KOPT-K1 (cell line): Measurements from ENCODE around the gene C1QTNF3.
"Not testable (repeated sequence)": the region's sequence is repeated elsewhere in the genome, so short reads cannot be mapped to it uniquely, and the experiment has no call there.

Source experiments
- H3K27ac ChIP-seq: fragments of 200-600 bp; sonication (generic); 2 replicates; pipeline ENCODE4 v1.5.1; 2016; ENCODE audit warnings: antibody characterized with exemption, mild to moderate bottlenecking, low read depth, low read length; ENCODE audit not compliant: poor library complexity, severe bottlenecking
- H3K36me3 ChIP-seq: fragments of 200-600 bp; sonication (generic); 2 replicates; pipeline ENCODE4 v1.5.1; 2017; ENCODE audit warnings: antibody characterized with exemption, mild to moderate bottlenecking, low read length, moderate library complexity; ENCODE audit not compliant: insufficient read depth
- H3K9me3 ChIP-seq: fragments of 200-600 bp; sonication (generic); 2 replicates; pipeline ENCODE4 v1.5.1; 2017; ENCODE audit warnings: antibody characterized with exemption, low read length, mild to moderate bottlenecking; ENCODE audit not compliant: insufficient read depth, poor library complexity, severe bottlenecking

The C1QTNF3 gene

DNA sequence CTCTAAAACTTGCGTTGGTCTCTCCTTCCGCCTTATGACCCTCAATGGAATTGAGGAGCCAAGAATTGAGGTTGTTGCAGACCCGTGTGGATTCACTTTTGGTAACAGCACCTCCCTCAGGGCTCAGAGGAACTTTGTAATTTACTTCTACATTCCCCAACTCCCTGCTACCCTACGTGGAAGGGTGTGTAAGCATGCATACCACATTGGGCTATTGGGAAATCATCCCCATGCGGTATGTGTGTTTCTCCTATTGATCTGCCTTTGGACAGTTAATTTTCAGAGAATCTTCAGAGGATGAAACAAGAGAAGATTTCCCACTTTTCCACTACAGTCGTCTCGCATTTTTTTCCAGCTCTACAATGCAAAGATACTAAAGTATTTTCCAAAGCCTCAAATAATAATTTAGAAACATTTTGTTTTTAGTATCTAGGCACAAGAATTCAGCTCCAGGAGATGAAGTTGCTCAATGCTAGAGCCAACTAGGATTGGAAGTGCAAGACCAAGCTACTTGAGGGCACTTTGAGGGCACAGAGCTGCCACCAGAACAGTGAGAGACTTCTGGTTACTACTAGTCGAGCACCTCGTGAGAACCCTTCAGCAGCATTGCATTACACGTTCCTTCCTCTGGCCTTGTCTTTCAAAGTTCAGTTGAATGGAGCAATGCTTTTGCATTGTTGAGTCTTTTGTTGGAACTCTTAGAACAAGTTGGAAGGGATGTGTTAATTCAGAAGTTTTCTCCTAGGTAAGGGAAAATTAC lies 3.4 kb downstream of the C1QTNF3 start:
- H3K9me3 ChIP-seq, result no peaks in the 10 kb centered on the region
- no peak overlapping the region for H3K27ac ChIP-seq
- peaks cover 14% of the 10 kb centered on the region for H3K36me3 ChIP-seq

DNA sequence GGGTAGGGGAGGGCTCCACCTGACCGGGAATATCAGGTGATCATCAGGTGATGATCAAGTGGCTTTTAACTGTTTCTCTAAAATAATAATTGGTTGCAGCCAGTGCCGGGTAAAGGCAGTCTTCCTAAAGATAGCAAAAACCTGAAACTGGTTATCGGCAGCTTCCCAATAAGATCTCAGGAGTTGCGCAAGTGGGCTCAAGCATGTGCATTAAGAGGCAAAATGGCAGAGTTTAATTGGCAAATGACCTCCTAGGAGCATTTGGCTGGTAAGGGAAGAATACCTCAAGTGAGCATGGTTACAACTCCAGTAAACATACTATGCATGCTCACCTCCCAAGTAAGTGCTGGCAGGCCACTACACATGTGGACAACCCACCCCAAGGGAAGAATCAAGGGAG lies 4.2 kb downstream of the C1QTNF3 start:
- Histone ChIP-seq H3K27ac (no peak overlapping the region), H3K9me3 (no peaks in the 10 kb centered on the region), H3K36me3 (peaks cover 21% of the 10 kb centered on the region)

DNA sequence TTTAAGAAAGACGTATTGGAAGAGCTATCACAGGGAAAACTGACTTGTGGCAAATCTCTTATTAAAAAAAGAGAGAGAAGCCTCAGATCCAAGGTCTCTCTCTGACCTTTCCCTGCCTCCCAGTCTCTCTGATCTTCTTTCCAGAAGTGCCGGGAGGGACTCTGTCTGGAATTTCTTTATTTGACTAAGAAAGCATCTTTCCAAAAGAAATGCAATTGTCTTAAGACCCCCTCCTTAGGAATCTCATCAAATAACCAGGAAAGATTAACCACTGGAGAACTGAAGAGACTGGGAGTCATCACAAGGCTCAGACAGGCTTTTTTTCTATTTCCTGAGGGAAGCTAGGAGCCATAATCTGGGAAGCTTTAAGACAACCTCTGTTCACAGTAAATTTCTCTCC lies 4.6 kb downstream of the C1QTNF3 start:
- Histone ChIP-seq H3K36me3 (peaks cover 26% of the 10 kb centered on the region), H3K9me3 (no peaks in the 10 kb centered on the region), H3K27ac (no peak overlapping the region)

DNA sequence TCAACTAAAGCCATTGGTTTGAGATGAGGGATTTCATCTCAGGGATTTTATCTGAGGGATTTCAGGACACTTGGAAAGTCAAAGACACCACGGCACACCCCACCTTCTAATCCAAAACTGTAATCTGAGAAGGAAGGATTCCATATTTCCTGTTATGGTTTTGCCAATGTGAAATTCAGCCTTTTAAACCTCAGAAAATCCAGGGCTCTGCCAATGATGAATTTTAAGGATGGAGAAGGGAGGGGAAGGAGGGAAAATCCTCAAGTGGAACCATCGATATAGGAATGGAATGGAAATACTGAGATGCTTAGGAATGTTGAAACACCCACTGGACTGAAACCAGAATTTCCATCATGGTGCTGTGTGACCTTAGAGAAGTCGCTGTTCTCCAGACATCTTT lies 5.3 kb downstream of the C1QTNF3 start:
- Histone ChIP-seq H3K36me3 (peaks cover 32% of the 10 kb centered on the region), H3K9me3 (no peaks in the 10 kb centered on the region), H3K27ac (no peak overlapping the region)

DNA sequence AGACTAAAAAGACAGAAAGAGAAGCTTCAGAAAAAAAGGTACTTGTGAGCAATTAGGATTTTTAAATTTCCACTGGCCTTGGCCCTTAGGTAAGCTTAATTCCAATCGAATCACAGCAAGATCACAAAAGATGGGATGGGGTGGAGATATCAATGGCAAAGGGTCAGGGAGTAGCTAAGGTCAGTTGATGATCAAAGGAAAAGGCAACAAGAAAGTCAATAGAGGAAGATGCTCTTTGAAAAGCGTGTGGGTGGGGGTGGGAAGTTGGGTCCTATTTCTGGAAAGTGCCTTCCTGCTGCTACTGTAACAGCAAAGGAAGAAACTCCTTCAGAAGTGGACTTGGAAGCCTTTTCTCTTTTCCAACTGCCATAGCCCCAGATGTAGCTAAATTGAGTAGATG lies 7.3 kb downstream of the C1QTNF3 start:
- Histone ChIP-seq H3K36me3 (peaks cover 42% of the 10 kb centered on the region), H3K9me3 (no peaks in the 10 kb centered on the region), H3K27ac (no peak overlapping the region)

DNA sequence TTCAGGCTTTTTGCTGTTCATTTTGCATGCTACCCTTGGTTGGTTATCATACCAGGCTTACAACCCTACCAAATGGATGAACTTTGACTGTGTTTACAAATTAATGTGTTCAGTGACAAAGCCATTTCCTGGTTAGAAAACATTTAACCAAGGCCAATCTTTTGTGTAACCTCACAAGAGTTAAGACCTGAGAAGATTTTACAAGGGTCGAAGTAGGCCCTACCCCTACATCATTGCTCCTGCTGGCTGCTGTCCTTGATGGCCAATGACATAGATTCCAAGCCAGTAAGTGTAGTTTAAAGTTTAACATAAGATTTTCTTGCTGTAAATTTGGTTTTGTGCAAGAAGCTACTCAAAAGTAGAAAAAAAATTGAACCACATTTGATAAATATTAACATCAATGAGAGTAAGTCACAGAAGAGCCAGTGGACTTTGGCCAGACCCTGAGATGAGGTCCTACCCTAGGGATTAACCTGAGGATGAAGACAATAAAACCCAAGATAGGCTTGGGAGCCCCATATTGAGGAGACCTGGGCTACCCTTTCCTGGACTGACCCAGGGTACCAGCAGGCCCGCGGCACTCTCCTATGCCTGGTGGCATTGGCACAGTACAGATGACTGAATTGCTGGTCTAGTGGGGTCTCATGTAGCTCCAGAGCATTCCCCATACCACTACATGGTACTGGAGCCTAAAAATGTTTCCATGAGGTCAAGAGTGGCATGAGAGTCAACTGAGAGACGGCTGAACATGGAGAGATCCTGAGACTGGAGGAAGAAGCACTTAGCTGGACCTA lies 8.3 kb downstream of the C1QTNF3 start:
- H3K27ac ChIP-seq, result no peak overlapping the region
- H3K9me3 ChIP-seq, result no peaks in the 10 kb centered on the region
- peaks cover 42% of the 10 kb centered on the region for H3K36me3 ChIP-seq

DNA sequence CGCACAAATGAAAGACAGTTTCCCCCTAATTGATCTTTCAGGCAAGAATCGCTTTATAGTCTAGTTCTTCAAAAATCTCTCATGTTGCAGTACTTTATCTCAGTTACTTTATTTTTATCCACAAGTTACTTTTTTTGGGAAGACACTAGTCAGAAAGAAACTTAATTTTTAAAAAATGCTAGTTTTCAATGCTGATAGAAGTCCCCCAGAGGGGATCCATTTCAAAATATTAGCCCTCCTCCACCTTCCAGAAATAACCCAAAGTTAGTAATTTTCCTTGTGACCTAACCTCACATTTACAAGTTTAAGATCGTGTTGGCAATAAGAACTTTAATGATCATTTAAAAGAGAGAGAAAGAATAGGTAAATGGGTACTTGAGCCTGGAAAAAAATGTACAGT lies 11.0 kb downstream of the C1QTNF3 start:
- no peaks in the 10 kb centered on the region for H3K9me3 ChIP-seq
- no peak overlapping the region for H3K27ac ChIP-seq
- H3K36me3 ChIP-seq, result peaks cover 59% of the 10 kb centered on the region

DNA sequence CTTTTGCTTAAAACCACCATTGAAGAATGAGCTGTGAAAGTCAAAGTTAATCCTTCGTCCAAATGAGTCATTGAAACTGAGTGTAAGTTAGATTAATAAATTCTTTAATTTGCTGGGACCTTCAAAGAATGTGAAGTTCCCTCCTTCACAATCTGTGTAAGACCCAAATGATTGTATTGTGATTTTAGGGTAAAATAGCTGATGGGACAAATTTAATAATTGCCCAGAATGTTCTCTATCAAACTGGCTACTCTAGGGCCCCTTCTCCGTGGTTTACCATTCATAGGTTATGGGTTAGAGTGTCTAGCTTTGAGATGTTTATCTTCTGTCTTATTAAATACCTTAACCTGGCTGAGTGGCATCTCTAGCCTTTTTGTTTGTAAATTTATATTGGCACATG lies 11.9 kb downstream of the C1QTNF3 start:
- Histone ChIP-seq H3K9me3 (no peaks in the 10 kb centered on the region), H3K27ac (no peak overlapping the region), H3K36me3 (peaks cover 66% of the 10 kb centered on the region)

DNA sequence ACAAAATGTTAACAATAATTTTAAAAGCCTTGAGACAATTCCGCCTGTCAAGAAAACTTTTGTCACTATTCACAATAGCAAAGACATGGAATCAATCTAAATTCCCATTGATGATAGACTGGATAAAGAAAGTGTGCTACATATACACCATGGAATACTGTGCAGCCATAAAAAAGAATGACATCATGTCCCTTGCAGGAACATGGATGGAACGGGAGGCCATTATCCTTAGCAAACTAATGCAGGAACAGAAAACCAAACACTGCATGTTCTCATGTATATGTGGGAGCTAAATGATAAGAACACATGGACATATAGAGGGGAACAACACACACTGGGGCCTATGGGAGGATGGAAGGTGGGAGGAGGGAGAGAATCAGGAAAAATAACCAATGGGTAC lies 12.4 kb downstream of the C1QTNF3 start:
- not testable (repeated sequence) for H3K9me3 ChIP-seq, H3K27ac ChIP-seq
- peaks cover 66% of the 10 kb centered on the region for H3K36me3 ChIP-seq

DNA sequence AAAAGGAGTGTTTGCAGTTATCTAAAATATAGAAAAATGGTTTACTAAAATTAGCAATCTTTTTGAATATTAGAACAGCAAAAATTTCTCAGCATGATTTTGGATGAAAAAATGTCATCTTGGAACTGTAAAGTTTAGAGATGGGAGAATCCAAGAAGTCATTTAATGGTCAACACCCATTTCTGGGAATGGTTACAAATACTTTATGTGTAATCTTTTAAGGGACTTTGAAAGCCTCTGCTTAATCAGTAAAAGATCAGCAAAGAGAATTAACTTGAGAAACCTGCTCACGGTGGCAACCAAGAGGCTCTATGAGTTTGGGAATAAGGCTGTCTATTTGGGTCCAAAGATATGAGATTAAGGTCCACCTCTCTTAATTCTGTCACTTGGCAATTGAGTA lies 13.0 kb downstream of the C1QTNF3 start:
- Histone ChIP-seq H3K27ac (no peak overlapping the region), H3K36me3 (peaks cover 67% of the 10 kb centered on the region), H3K9me3 (no peaks in the 10 kb centered on the region)

DNA sequence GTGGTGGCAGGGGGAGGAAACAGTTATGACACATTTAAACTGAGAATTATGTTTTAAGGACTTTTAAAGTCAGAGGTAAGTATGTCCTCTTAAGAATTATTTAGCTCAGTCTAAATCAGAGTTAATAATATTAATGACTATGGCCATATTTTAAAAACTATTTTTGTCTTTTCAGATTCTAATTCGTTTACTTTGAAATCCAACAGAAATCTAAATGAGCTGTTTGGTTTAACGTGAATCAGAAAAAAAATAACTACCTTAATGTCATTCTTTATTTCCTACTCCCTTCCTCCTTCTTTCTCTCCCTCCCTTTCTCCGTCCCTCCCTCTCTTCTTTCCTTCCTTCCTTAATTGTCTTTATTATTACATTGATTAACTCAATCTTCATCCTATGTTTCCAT lies 14.7 kb downstream of the C1QTNF3 start:
- Histone ChIP-seq H3K27ac (no peak overlapping the region), H3K36me3 (peaks cover 63% of the 10 kb centered on the region), H3K9me3 (no peaks in the 10 kb centered on the region)

DNA sequence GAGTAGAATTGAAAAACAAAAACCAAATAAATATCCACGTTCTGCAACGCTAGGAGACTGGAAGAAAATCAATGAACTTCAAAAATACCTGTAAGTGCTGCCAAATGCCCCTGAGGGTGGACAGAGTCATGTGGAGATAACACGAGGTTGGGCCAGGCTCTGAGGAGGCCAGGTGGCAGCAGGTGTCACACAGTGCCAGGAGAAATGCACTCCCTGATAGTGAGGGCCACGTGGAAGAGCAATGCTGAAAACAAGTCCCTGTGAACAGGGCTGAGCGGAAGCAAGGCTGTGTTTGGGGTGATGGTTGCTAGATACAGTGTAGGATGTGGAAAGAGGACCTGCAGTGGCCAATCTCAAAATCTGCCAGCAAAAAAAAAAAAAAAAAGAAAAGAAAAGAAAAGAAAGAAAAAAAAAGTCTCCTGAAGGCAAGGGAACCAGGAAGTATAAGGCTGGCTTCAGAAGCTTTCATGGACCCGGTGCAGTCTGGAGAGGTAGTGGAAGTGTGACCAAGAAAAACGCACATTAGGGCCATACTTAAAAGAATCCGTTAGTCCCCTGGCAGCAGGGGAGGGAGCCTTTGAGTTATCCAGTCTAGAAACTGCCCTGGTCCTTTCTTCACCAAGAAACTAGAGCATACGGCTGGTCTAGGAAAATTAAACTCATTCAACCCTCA lies 16.8 kb downstream of the C1QTNF3 start:
- Histone ChIP-seq H3K9me3 (no peaks in the 10 kb centered on the region), H3K36me3 (peaks cover 55% of the 10 kb centered on the region), H3K27ac (no peak overlapping the region)

DNA sequence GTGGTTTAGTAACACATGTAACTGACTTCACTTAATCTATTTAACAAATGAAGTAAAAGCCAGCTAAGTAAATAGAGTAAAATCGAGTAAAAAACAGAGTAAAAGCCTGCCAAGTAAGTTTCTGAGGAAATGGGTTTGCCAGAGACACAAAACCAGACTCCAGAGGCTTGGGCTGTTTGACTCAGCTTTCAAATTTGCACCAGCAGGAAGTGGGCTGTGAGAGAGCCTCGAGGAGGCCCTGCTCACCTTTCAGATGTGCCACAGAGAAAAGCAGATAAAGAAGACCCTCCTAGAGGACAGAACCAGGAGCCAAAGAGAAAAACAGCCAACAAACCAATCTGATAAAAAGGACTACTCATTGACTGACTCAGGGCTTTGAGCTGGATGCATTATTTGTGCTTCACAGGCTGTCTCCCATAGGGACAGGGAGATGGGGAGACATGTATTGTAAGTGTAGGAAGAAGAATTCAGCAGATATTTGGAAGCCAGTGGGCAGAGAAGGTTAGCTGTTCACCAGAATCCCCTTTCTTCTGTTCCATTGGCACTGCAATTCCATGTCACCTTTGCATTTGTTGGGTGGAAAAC lies 20.8 kb downstream of the C1QTNF3 start:
- peak overlapping the region; percentile 66 for H3K27ac ChIP-seq
- no peaks in the 10 kb centered on the region for H3K9me3 ChIP-seq
- H3K36me3 ChIP-seq, result peaks cover 71% of the 10 kb centered on the region

DNA sequence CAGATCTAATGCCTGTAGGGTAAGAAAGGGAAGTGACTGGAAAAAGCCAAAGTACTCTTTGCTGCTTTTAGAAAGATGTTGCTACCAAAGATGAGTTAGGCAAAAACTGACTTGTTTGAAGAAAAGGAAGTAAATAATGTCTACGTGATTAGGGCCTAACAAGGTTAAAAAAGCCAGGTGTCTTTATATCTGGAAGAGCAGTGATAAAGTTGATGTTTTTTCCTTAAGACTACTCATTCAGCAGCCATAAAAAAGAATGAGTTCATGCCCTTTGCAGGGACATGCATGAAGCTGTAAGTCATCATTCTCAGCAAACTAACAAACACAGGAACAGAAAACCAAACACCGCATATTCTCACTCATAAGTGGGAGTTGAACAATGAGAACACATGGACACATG lies 21.7 kb downstream of the C1QTNF3 start:
- Histone ChIP-seq H3K27ac (peak overlapping the region; percentile 66), H3K9me3 (no peaks in the 10 kb centered on the region), H3K36me3 (peaks cover 67% of the 10 kb centered on the region)

DNA sequence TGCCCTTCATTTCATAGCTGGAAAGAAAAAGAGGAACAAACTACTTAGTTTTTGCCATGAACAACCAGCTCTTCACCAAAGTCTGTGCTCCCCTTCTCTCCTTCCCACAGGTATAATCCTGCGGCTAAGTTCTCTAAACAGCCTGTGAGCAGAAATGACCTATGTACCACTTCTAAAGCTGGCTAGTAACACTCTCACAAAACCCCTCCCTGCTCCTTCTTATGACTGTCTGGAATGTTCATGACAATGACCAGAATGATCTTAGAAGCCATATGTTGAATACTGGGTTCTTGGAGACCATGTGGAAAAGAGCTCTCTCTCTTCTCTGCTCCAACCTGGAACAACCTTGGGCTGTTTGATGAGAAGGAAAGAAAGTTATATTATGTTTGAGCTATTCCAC lies 22.3 kb downstream of the C1QTNF3 start:
- no peak overlapping the region for H3K27ac ChIP-seq

More for the DNA sequence above, 22.3 kb downstream of the C1QTNF3 start:
- no peaks in the 10 kb centered on the region for H3K9me3 ChIP-seq
- H3K36me3 ChIP-seq, result peaks cover 61% of the 10 kb centered on the region
